ENCODE data around the gene BUD23. TPM values are rescaled to one million over a fixed set of nuclear protein-coding genes. Genes with fewer than 3 reads are reported as not detected.

BUD23 gene
- total RNA-seq, 4 donors from 2014 or later: 12.4 to 54.6 (median 31.5) TPM

- TF ChIP-seq POLR2A (IDR thresholded peaks at IDR 0.05) (no peak), CTCF (IDR thresholded peaks at IDR 0.05) (no peak)
- H3K27ac ChIP-seq: peak overlapping the region in 1 of 2 donors; percentile 34
- H3K4me1 ChIP-seq: peaks cover 0 to 12% of the 10 kb centered on the region in 2 donors
- DNase-seq: no peak
- intact Hi-C loops (cut with DNase I; ENCODE audit: low total_unique reads): no loop called here
- no peak overlapping the region for H3K4me3 ChIP-seq
- H3K27me3 ChIP-seq: no peaks in the 10 kb centered on the region
- H3K36me3 ChIP-seq: no peaks in the 10 kb centered on the region
- no peaks in the 10 kb centered on the region for H3K9me3 ChIP-seq
These were observed 33.0 kb downstream of the BUD23 start for GRCh38 chr7:73716318-73716890.

- Histone ChIP-seq H3K4me3 (no peak overlapping the region), H3K27ac (peak overlapping the region in 1 of 2 donors; percentile 34), H3K36me3 (no peaks in the 10 kb centered on the region), H3K4me1 (peaks cover 0 to 12% of the 10 kb centered on the region in 2 donors), H3K9me3 (no peaks in the 10 kb centered on the region), H3K27me3 (no peaks in the 10 kb centered on the region)
- DNase-seq: no peak
- intact Hi-C loops (cut with DNase I; ENCODE audit: low total_unique reads): no loop called here
- no peak for TF ChIP-seq CTCF (IDR thresholded peaks at IDR 0.05)
- no peak for TF ChIP-seq POLR2A (IDR thresholded peaks at IDR 0.05)
These were observed 33.8 kb downstream of the BUD23 start for GRCh38 chr7:73717025-73717807.

DNA sequence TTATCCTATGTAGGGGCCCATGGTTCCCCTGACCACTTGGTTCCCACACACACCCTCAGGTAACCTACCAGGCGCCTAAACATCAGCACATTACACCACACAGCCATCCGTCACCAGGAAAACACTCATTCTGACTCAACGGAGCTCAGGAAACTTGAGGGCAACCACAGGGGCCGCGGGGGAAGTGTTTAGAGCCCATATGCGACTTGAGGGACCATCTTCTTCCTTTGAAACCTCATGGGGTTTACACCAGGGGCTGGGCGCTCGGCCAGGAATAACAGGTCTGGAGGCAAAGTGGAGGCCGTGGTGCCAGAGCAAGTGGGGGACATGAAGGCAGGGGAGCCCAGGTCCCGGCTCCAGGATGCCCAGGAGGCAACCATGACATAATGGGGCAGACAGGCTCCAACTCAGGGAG is 34.6 kb downstream of the BUD23 start:
- intact Hi-C loops (cut with DNase I; ENCODE audit: low total_unique reads): no loop called here
- no peaks in the 10 kb centered on the region for H3K9me3 ChIP-seq
- no peak overlapping the region for H3K4me3 ChIP-seq
- no peak for TF ChIP-seq CTCF (IDR thresholded peaks at IDR 0.05)
- TF ChIP-seq POLR2A (IDR thresholded peaks at IDR 0.05): no peak
- H3K36me3 ChIP-seq: no peaks in the 10 kb centered on the region
- DNase-seq: no peak
- peaks cover 0 to 12% of the 10 kb centered on the region in 2 donors for H3K4me1 ChIP-seq
- no peak overlapping the region for H3K27ac ChIP-seq
- no peaks in the 10 kb centered on the region for H3K27me3 ChIP-seq

GRCh38 chr7:73718438-73718881 is 35.1 kb downstream of the BUD23 start:
- no peak for DNase-seq
- Histone ChIP-seq H3K4me1 (peaks cover 0 to 12% of the 10 kb centered on the region in 2 donors), H3K36me3 (no peaks in the 10 kb centered on the region), H3K27me3 (no peaks in the 10 kb centered on the region), H3K9me3 (no peaks in the 10 kb centered on the region), H3K27ac (no peak overlapping the region), H3K4me3 (peak overlapping the region; percentile 49 to 70)
- TF ChIP-seq CTCF (IDR thresholded peaks at IDR 0.05) (no peak), POLR2A (IDR thresholded peaks at IDR 0.05) (no peak)
- intact Hi-C loops (cut with DNase I; ENCODE audit: low total_unique reads): no loop called here
